ENCODE measurements around the gene MYLK. TPM values are rescaled to one million over a fixed set of nuclear protein-coding genes. Genes with fewer than 3 reads are reported as not detected.

Gene MYLK
- total RNA-seq, 1 donor from 2014 or later, result 20.1 TPM

DNA sequence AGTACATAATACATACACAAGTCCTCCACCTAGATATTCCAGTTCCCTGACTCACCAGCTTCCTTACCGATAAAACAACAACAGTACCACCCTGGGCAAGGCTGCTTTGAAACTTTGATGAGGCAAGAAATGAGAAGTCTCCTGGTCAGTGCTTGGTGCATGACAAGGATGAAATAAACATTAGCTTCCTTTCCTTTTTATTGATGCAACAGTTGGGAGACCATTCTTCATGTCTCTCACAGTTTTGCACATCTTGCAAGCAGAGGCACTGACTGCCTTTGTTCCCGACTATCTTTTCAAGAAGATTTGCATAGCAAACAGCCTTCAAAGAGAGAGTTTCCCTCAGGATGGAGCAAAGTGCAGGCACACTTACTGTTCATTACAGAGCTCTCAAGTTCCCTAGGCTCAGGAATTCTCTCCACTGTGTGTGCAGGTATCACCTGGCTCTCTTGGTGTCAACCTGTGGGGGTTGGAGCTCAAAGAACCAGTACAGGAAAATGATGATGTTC, 65.2 kb downstream of the MYLK start:
- TF ChIP-seq, protein P1, sequence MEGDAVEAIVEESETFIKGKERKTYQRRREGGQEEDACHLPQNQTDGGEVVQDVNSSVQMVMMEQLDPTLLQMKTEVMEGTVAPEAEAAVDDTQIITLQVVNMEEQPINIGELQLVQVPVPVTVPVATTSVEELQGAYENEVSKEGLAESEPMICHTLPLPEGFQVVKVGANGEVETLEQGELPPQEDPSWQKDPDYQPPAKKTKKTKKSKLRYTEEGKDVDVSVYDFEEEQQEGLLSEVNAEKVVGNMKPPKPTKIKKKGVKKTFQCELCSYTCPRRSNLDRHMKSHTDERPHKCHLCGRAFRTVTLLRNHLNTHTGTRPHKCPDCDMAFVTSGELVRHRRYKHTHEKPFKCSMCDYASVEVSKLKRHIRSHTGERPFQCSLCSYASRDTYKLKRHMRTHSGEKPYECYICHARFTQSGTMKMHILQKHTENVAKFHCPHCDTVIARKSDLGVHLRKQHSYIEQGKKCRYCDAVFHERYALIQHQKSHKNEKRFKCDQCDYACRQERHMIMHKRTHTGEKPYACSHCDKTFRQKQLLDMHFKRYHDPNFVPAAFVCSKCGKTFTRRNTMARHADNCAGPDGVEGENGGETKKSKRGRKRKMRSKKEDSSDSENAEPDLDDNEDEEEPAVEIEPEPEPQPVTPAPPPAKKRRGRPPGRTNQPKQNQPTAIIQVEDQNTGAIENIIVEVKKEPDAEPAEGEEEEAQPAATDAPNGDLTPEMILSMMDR (conservative IDR thresholded peaks at IDR 0.05), result no peak
- Mint-ChIP-seq H3K9me3 (peaks cover 10% of the 10 kb centered on the region), H3K4me1 (peaks cover 14% of the 10 kb centered on the region), H3K27ac (ENCODE audit: unreplicated experiment) (no peak overlapping the region), H3K36me3 (ENCODE audit: low read depth) (peaks cover 5% of the 10 kb centered on the region), H3K27me3 (ENCODE audit: low read depth) (no peaks in the 10 kb centered on the region), H3K4me3 (no peak overlapping the region)
- DNase-seq (ENCODE audit: low read depth, low spot score), result no peak

DNA sequence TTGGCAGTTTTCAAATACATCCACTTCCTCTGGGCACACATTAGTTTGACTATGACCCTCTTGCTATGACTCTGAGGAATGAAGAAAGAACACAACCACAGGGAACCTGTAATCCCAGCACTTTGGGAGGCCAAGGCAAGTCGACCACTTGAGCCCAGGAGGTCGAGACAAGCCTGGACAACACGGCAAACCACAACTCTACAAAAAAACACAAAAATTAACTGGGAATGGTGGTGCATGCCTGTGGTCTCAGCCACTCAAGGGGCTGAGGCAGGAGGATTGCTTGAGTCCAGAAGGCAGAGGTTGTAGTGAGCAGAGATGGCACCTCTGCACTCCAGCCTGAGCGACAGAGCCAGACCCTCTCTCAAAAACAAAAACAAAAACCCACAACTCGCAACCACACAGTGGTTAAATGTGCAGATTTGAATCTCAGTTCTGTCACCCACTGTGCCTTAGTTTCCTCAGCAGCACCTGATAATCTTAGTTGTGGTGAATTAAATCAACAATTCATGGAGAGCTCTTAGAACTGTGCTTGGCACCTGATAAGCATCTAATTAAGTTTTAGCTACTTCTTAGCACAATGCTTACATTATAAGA, 65.7 kb downstream of the MYLK start:
- H3K4me1 Mint-ChIP-seq, result peaks cover 14% of the 10 kb centered on the region
- TF ChIP-seq, protein P1 (conservative IDR thresholded peaks at IDR 0.05), result no peak
- no peaks in the 10 kb centered on the region for H3K27me3 Mint-ChIP-seq (ENCODE audit: low read depth)

DNA sequence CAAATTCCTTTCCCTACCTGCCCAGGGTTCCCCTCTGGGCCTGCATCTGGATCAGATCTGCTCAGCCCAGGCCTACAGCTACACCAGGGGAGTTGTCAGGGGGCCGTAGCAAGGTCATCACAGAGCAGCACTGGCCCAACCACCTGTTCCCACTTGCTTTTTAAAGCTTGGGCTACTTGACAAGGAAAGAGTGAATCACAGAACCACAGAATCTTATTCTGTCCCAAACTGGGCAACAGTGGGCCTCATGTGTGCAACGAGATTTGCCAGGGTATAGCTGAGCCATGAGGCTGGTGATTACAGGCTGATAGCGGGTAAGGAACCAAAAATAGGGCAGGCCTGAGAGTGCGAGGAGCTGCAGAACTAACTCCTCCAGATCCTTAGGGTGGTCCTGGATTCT, 66.7 kb downstream of the MYLK start:
- H3K9me3 Mint-ChIP-seq, result no peaks in the 10 kb centered on the region
- no peak for DNase-seq (ENCODE audit: low read depth, low spot score)
- H3K27ac Mint-ChIP-seq (ENCODE audit: unreplicated experiment), result no peak overlapping the region
- no peaks in the 10 kb centered on the region for H3K36me3 Mint-ChIP-seq (ENCODE audit: low read depth)
- no peak overlapping the region for H3K4me3 Mint-ChIP-seq
- TF ChIP-seq, protein P1 (conservative IDR thresholded peaks at IDR 0.05), result no peak
- no peaks in the 10 kb centered on the region for H3K27me3 Mint-ChIP-seq (ENCODE audit: low read depth)
- peaks cover 14% of the 10 kb centered on the region for H3K4me1 Mint-ChIP-seq

More for the DNA sequence above, 65.7 kb downstream of the MYLK start:
- H3K27ac Mint-ChIP-seq (ENCODE audit: unreplicated experiment), result no peak overlapping the region
- H3K4me3 Mint-ChIP-seq, result no peak overlapping the region
- peaks cover 8% of the 10 kb centered on the region for H3K9me3 Mint-ChIP-seq
- DNase-seq (ENCODE audit: low read depth, low spot score), result no peak
- H3K36me3 Mint-ChIP-seq (ENCODE audit: low read depth), result peaks cover 4% of the 10 kb centered on the region

DNA sequence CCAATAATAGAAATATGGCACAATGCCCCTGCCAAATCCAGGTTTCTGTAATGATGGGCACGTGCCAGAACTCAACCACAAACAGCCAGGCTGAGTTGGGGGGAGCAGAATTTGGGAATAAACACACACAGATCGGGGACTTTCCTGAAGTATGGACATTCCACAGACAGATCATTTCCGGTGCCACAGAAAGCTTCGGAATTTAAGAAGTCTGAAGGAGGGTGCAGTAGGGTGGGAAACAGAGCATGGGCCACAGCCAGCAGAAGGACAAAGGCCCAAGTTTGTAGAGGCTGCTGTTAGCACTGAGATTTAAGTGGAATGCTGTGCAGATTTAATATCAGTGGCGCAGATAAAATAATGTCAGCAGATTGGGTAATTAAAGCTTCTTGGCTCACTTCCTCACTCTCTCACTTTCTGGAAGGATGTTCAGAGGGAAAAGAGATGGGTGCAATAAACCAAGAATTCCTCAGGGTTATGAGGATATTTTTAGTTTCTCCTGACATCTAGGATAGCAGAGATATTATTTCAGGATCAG, 67.4 kb downstream of the MYLK start:
- no peaks in the 10 kb centered on the region for H3K36me3 Mint-ChIP-seq (ENCODE audit: low read depth)
- no peak overlapping the region for H3K4me3 Mint-ChIP-seq
- no peaks in the 10 kb centered on the region for H3K9me3 Mint-ChIP-seq
- no peaks in the 10 kb centered on the region for H3K27me3 Mint-ChIP-seq (ENCODE audit: low read depth)
- DNase-seq (ENCODE audit: low read depth, low spot score), result no peak
- no peak overlapping the region for H3K27ac Mint-ChIP-seq (ENCODE audit: unreplicated experiment)
- TF ChIP-seq, protein P1 (conservative IDR thresholded peaks at IDR 0.05), result no peak
- H3K4me1 Mint-ChIP-seq, result peaks cover 14% of the 10 kb centered on the region

DNA sequence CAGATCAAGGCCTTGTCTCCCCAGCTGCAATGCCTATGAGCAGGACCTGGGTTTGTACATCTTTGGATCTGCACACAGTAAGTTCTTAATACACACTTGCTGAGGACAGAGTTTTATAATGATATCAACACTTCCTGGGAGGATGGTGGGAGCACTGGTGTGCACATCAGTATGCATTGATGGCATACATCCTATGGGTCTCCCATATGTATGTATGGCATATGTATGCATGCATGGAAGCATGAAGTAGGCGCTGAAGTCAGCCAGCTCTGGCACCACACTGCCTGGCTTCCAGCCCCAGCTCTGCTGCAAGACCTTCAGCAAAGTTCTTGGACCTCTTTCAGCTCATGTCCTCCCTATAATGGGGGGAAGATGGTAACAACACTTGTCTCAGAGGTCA, 68.2 kb downstream of the MYLK start:
- Mint-ChIP-seq H3K4me1 (peaks cover 14% of the 10 kb centered on the region), H3K9me3 (no peaks in the 10 kb centered on the region), H3K27me3 (ENCODE audit: low read depth) (no peaks in the 10 kb centered on the region), H3K36me3 (ENCODE audit: low read depth) (no peaks in the 10 kb centered on the region), H3K4me3 (no peak overlapping the region), H3K27ac (ENCODE audit: unreplicated experiment) (no peak overlapping the region)
- TF ChIP-seq, protein P1 (conservative IDR thresholded peaks at IDR 0.05), result no peak
- DNase-seq (ENCODE audit: low read depth, low spot score), result no peak

All from neural crest cell (in vitro differentiated cells).